ENCODE measurements around the gene ATG5.

Gene ATG5

GRCh38 chr6:106163446-106163965 is 162.1 kb downstream of the ATG5 start:
- no peaks in the 10 kb centered on the region for H3K9me2 ChIP-seq (replicated peaks; ENCODE audit: control insufficient read depth, low read length)
- TF ChIP-seq EZH2phosphoT487 (IDR thresholded peaks at IDR 0.05; ENCODE audit: borderline replicate concordance, low read length) (no peak), CTCF (IDR thresholded peaks at IDR 0.05; ENCODE audit: low read depth, low read length, poor library complexity, severe bottlenecking) (no peak)
- H3K27ac ChIP-seq (ENCODE audit: low read depth, low read length), result no peak overlapping the region
- no peaks in the 10 kb centered on the region; the same call in 1 of the 2 replicates for H3K27me3 ChIP-seq (ENCODE audit: control insufficient read depth, low read length)
- no peaks in the 10 kb centered on the region for H3F3A ChIP-seq (ENCODE audit: control insufficient read depth, insufficient read depth)
- H3K9me3 ChIP-seq (ENCODE audit: control insufficient read depth, insufficient read depth, low read length), result no peaks in the 10 kb centered on the region
- no peak overlapping the region for H3K4me2 ChIP-seq (ENCODE audit: low read length)
- H3K36me3 ChIP-seq (ENCODE audit: control insufficient read depth, low read length), result no peaks in the 10 kb centered on the region
- H4K20me1 ChIP-seq (ENCODE audit: control insufficient read depth, insufficient read depth, low read depth, low read length), result no peaks in the 10 kb centered on the region
- H3K4me1 ChIP-seq (ENCODE audit: control insufficient read depth, low read length), result peaks cover 9% of the 10 kb centered on the region
- H3K4me3 ChIP-seq (ENCODE audit: low read length), result no peak overlapping the region
- no peaks in the 10 kb centered on the region for H3K79me2 ChIP-seq (ENCODE audit: control insufficient read depth, low read length)

GRCh38 chr6:106162921-106163320 is 162.6 kb downstream of the ATG5 start:
- H3F3A ChIP-seq (ENCODE audit: control insufficient read depth, insufficient read depth), result no peaks in the 10 kb centered on the region
- no peaks in the 10 kb centered on the region for H3K79me2 ChIP-seq (ENCODE audit: control insufficient read depth, low read length)
- no peaks in the 10 kb centered on the region for H3K9me3 ChIP-seq (ENCODE audit: control insufficient read depth, insufficient read depth, low read length)
- TF ChIP-seq EZH2phosphoT487 (IDR thresholded peaks at IDR 0.05; ENCODE audit: borderline replicate concordance, low read length) (no peak), CTCF (IDR thresholded peaks at IDR 0.05; ENCODE audit: low read depth, low read length, poor library complexity, severe bottlenecking) (no peak)
- no peaks in the 10 kb centered on the region for H3K9me2 ChIP-seq (replicated peaks; ENCODE audit: control insufficient read depth, low read length)
- H4K20me1 ChIP-seq (ENCODE audit: control insufficient read depth, insufficient read depth, low read depth, low read length), result no peaks in the 10 kb centered on the region
- H3K36me3 ChIP-seq (ENCODE audit: control insufficient read depth, low read length), result no peaks in the 10 kb centered on the region
- no peak overlapping the region for H3K4me3 ChIP-seq (ENCODE audit: low read length)
- peaks cover 9% of the 10 kb centered on the region for H3K4me1 ChIP-seq (ENCODE audit: control insufficient read depth, low read length)
- no peak overlapping the region for H3K27ac ChIP-seq (ENCODE audit: low read depth, low read length)
- H3K4me2 ChIP-seq (ENCODE audit: low read length), result no peak overlapping the region
- H3K27me3 ChIP-seq (ENCODE audit: control insufficient read depth, low read length), result no peaks in the 10 kb centered on the region; the same call in 1 of the 2 replicates

- H3F3A ChIP-seq (ENCODE audit: control insufficient read depth, insufficient read depth), result no peaks in the 10 kb centered on the region
- H3K4me3 ChIP-seq (ENCODE audit: low read length), result no peak overlapping the region
- H3K27ac ChIP-seq (ENCODE audit: low read depth, low read length), result no peak overlapping the region
- no peaks in the 10 kb centered on the region for H4K20me1 ChIP-seq (ENCODE audit: control insufficient read depth, insufficient read depth, low read depth, low read length)
- peaks cover 4% of the 10 kb centered on the region; the same call in 1 of the 2 replicates for H3K27me3 ChIP-seq (ENCODE audit: control insufficient read depth, low read length)
- no peaks in the 10 kb centered on the region for H3K36me3 ChIP-seq (ENCODE audit: control insufficient read depth, low read length)
- no peak overlapping the region for H3K4me2 ChIP-seq (ENCODE audit: low read length)
- no peak for TF ChIP-seq EZH2phosphoT487 (IDR thresholded peaks at IDR 0.05; ENCODE audit: borderline replicate concordance, low read length)
- no peak for TF ChIP-seq CTCF (IDR thresholded peaks at IDR 0.05; ENCODE audit: low read depth, low read length, poor library complexity, severe bottlenecking)
- peaks cover 9% of the 10 kb centered on the region for H3K4me1 ChIP-seq (ENCODE audit: control insufficient read depth, low read length)
- no peaks in the 10 kb centered on the region for H3K9me3 ChIP-seq (ENCODE audit: control insufficient read depth, insufficient read depth, low read length)
- H3K79me2 ChIP-seq (ENCODE audit: control insufficient read depth, low read length), result no peaks in the 10 kb centered on the region
- no peaks in the 10 kb centered on the region for H3K9me2 ChIP-seq (replicated peaks; ENCODE audit: control insufficient read depth, low read length)
These were observed 163.7 kb downstream of the ATG5 start for GRCh38 chr6:106161893-106162292.

Data from DOHH2 (cell line).